Hematopoietic multipotent progenitor cell treated with erythropoietin and hydrocortisone succinate and interleukin-3 and kit ligand, for 4 days (in vitro differentiated cells): ENCODE measurements around the gene TBL1XR1.
A peak's percentile ranks its signal among the peaks of the same experiment; 100 is the strongest.

Source experiments
- DNase-seq: peaks from one replicate; pipeline ENCODE4 v3.0.0-alpha.2; 2015

TBL1XR1 gene

GRCh38 chr3:177137774-177138705 lies 59.2 kb downstream of the TBL1XR1 start:
- no peak for DNase-seq

GRCh38 chr3:177136741-177137140 lies 60.5 kb downstream of the TBL1XR1 start:
- DNase-seq, result no peak

- no peak for DNase-seq
These were observed 61.3 kb downstream of the TBL1XR1 start for GRCh38 chr3:177135841-177136492.

GRCh38 chr3:177134816-177135210 lies 62.5 kb downstream of the TBL1XR1 start:
- DNase-seq, result no peak

GRCh38 chr3:177133860-177134815 lies 63.1 kb downstream of the TBL1XR1 start:
- no peak for DNase-seq

GRCh38 chr3:177131927-177132636 lies 65.2 kb downstream of the TBL1XR1 start:
- DNase-seq, result no peak

- no peak for DNase-seq
These were observed 70.3 kb downstream of the TBL1XR1 start for GRCh38 chr3:177127008-177127407.

- no peak for DNase-seq
These were observed 71.1 kb downstream of the TBL1XR1 start for GRCh38 chr3:177126015-177126773.

GRCh38 chr3:177124882-177125281 lies 72.4 kb downstream of the TBL1XR1 start:
- DNase-seq, result no peak

GRCh38 chr3:177123822-177124221 lies 73.5 kb downstream of the TBL1XR1 start:
- no peak for DNase-seq

- no peak for DNase-seq
These were observed 75.0 kb downstream of the TBL1XR1 start for GRCh38 chr3:177122183-177122856.

GRCh38 chr3:177119829-177120228 lies 77.5 kb downstream of the TBL1XR1 start:
- no peak for DNase-seq

GRCh38 chr3:177114253-177114652 lies 83.0 kb downstream of the TBL1XR1 start:
- no peak for DNase-seq

- no peak for DNase-seq
These were observed 85.7 kb downstream of the TBL1XR1 start for GRCh38 chr3:177111541-177111949.

GRCh38 chr3:177110895-177111294 lies 86.4 kb downstream of the TBL1XR1 start:
- DNase-seq, result no peak

GRCh38 chr3:177110386-177110785 lies 86.9 kb downstream of the TBL1XR1 start:
- DNase-seq, result no peak

GRCh38 chr3:177109688-177110330 lies 87.5 kb downstream of the TBL1XR1 start:
- DNase-seq, result peak; percentile 22

GRCh38 chr3:177108648-177109047 lies 88.6 kb downstream of the TBL1XR1 start:
- DNase-seq, result no peak

GRCh38 chr3:177107461-177108239 lies 89.6 kb downstream of the TBL1XR1 start:
- peak; percentile 60 for DNase-seq

- no peak for DNase-seq
These were observed 90.7 kb downstream of the TBL1XR1 start for GRCh38 chr3:177106594-177106993.
